ENCODE measurements around the gene HJV. TPM values are rescaled to one million over a fixed set of nuclear protein-coding genes. Genes with fewer than 3 reads are reported as not detected.
"Not testable (repeated sequence)": the region's sequence is repeated elsewhere in the genome, so short reads cannot be mapped to it uniquely, and the experiment has no call there.

Gene HJV
- total RNA-seq, 2 donors from 2014 or later = 0.13 to 0.15 TPM

DNA sequence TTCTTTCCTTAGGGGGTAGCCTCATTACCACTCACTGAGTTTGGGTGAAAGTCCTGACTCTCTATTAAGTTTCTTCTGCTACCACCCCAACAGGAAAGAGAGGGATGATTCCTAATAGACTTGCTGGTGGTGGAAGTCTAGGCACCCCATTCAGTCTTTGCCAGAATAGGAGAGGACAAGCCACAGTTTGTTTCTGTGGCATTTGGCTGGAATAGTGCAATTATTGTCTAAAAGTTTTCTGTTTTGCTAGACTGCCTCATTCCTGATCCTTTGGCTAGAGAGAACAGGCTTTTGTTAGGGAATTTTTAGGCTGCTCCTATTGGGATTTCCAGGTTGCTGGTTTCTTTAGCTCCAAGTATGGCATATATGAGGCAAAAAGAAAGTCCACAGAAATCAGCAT is 9.9 kb upstream of the HJV start:
- Mint-ChIP-seq H3K4me3 (no peak overlapping the region), H3K27ac (no peak overlapping the region), H3K36me3 (ENCODE audit: low read depth) (no peaks in the 10 kb centered on the region), H3K27me3 (ENCODE audit: insufficient read depth) (peaks cover 3% of the 10 kb centered on the region), H3K4me1 (peaks cover 6% of the 10 kb centered on the region), H3K9me3 (peaks cover 2% of the 10 kb centered on the region)
- no peaks in the 10 kb centered on the region for H3K9me3 ChIP-seq (ENCODE audit: control insufficient read depth, low read length)
- H3K36me3 ChIP-seq (ENCODE audit: control insufficient read depth, insufficient read depth, low read length) = no peaks in the 10 kb centered on the region
- no peak overlapping the region for H3K4me3 ChIP-seq (ENCODE audit: low read length)
- H3K27ac ChIP-seq (ENCODE audit: low read depth, low read length) = no peak overlapping the region
- TF ChIP-seq CTCF (conservative IDR thresholded peaks at IDR 0.05) = no peak
- H3K4me1 ChIP-seq (ENCODE audit: control insufficient read depth, insufficient read depth, low read length) = no peaks in the 10 kb centered on the region
- DNase-seq = no peak
- H3K9ac ChIP-seq (ENCODE audit: extremely low read depth, low read length, poor library complexity, severe bottlenecking) = no peak overlapping the region
- no peaks in the 10 kb centered on the region for H3K27me3 ChIP-seq (ENCODE audit: control insufficient read depth, insufficient read depth, low read length, poor library complexity, severe bottlenecking)

GRCh38 chr1:146029117-146029516 is 7.6 kb upstream of the HJV start:
- Histone ChIP-seq H3K36me3 (ENCODE audit: control insufficient read depth, insufficient read depth, low read length) (no peaks in the 10 kb centered on the region), H3K4me1 (ENCODE audit: control insufficient read depth, insufficient read depth, low read length) (no peaks in the 10 kb centered on the region), H3K9me3 (ENCODE audit: control insufficient read depth, low read length) (no peaks in the 10 kb centered on the region), H3K27ac (ENCODE audit: low read depth, low read length) (no peak overlapping the region), H3K9ac (ENCODE audit: extremely low read depth, low read length, poor library complexity, severe bottlenecking) (no peak overlapping the region), H3K27me3 (ENCODE audit: control insufficient read depth, insufficient read depth, low read length, poor library complexity, severe bottlenecking) (no peaks in the 10 kb centered on the region), H3K4me3 (ENCODE audit: low read length) (no peak overlapping the region)
- no peak overlapping the region for H3K27ac Mint-ChIP-seq
- H3K4me1 Mint-ChIP-seq = peaks cover 6% of the 10 kb centered on the region
- TF ChIP-seq CTCF (conservative IDR thresholded peaks at IDR 0.05) = no peak
- H3K36me3 Mint-ChIP-seq (ENCODE audit: low read depth) = no peaks in the 10 kb centered on the region
- H3K9me3 Mint-ChIP-seq = peaks cover 2% of the 10 kb centered on the region
- peaks cover 5% of the 10 kb centered on the region for H3K27me3 Mint-ChIP-seq (ENCODE audit: insufficient read depth)
- no peak for DNase-seq
- no peak overlapping the region for H3K4me3 Mint-ChIP-seq

GRCh38 chr1:146026650-146027049 is 5.1 kb upstream of the HJV start:
- not testable (repeated sequence) for H3K36me3 ChIP-seq (ENCODE audit: control insufficient read depth, insufficient read depth, low read length); H3K9me3 ChIP-seq (ENCODE audit: control insufficient read depth, low read length); H3K36me3 Mint-ChIP-seq (ENCODE audit: low read depth); H3K27ac ChIP-seq (ENCODE audit: low read depth, low read length); H3K4me3 Mint-ChIP-seq; H3K27me3 ChIP-seq (ENCODE audit: control insufficient read depth, insufficient read depth, low read length, poor library complexity, severe bottlenecking); DNase-seq; H3K9ac ChIP-seq (ENCODE audit: extremely low read depth, low read length, poor library complexity, severe bottlenecking); H3K4me1 ChIP-seq (ENCODE audit: control insufficient read depth, insufficient read depth, low read length); H3K4me1 Mint-ChIP-seq; H3K4me3 ChIP-seq (ENCODE audit: low read length); H3K27ac Mint-ChIP-seq; H3K9me3 Mint-ChIP-seq
- 90% methylated on average over 1 of the region's 1 CpG; no CpG with 5 or more reads in 1 of the 2 experiments for WGBS, 2 experiments (ENCODE audit: insufficient coverage in 1 of 2, insufficient read length in 1 of 2)
- H3K27me3 Mint-ChIP-seq (ENCODE audit: insufficient read depth) = peaks cover 18% of the 10 kb centered on the region

- H3K9ac ChIP-seq (ENCODE audit: extremely low read depth, low read length, poor library complexity, severe bottlenecking); H3K36me3 Mint-ChIP-seq (ENCODE audit: low read depth); H3K36me3 ChIP-seq (ENCODE audit: control insufficient read depth, insufficient read depth, low read length); H3K27ac ChIP-seq (ENCODE audit: low read depth, low read length); H3K4me3 ChIP-seq (ENCODE audit: low read length); DNase-seq; H3K4me3 Mint-ChIP-seq; H3K9me3 ChIP-seq (ENCODE audit: control insufficient read depth, low read length); H3K4me1 Mint-ChIP-seq; H3K9me3 Mint-ChIP-seq; H3K27ac Mint-ChIP-seq; H3K4me1 ChIP-seq (ENCODE audit: control insufficient read depth, insufficient read depth, low read length): not testable (repeated sequence)
- peaks cover 13% of the 10 kb centered on the region for H3K27me3 ChIP-seq (ENCODE audit: control insufficient read depth, insufficient read depth, low read length, poor library complexity, severe bottlenecking)
- WGBS, 2 experiments (ENCODE audit: insufficient coverage in 1 of 2, insufficient read length in 1 of 2) = 95 to 100% methylated on average over 2 of the region's 2 CpGs
- H3K27me3 Mint-ChIP-seq (ENCODE audit: insufficient read depth) = peaks cover 26% of the 10 kb centered on the region
Observed at GRCh38 chr1:146025787-146026495, 4.4 kb upstream of the HJV start.

Measured in endodermal cell (in vitro differentiated cells).